Keratinocyte (primary cell): ENCODE measurements around the gene MYL4. TPM values are rescaled to one million over a fixed set of nuclear protein-coding genes. Genes with fewer than 3 reads are reported as not detected.
"Not testable (repeated sequence)": the region's sequence is repeated elsewhere in the genome, so short reads cannot be mapped to it uniquely, and the experiment has no call there.

Source experiments
- DNase-seq: peaks from one replicate; pipeline ENCODE4 v3.0.0-alpha.2; 2011; ENCODE audit warnings: low read depth, missing footprints, low spot score
- FAIRE-seq: peaks from 2 replicates; lab custom pipeline; 2011; peaks lifted over from hg19 to GRCh38; lab: Jason Lieb, UNC
- H2AFZ ChIP-seq: 2 replicates; pipeline ENCODE4 v1.6.0; 2012; ENCODE audit warnings: low read length, control low read depth, inconsistent platforms; ENCODE audit not compliant: control insufficient read depth
- H3K27ac ChIP-seq: 2 replicates; pipeline ENCODE4 v1.5.1; 2011; ENCODE audit warnings: low read length; ENCODE audit not compliant: control insufficient read depth, insufficient read depth
- H3K27me3 ChIP-seq: 3 replicates; pipeline ENCODE4 v1.6.0; 2011; ENCODE audit warnings: low read length; ENCODE audit not compliant: control insufficient read depth, insufficient read depth; ENCODE audit errors: extremely low read depth
- H3K36me3 ChIP-seq, 2 experiments: 2 replicates in 1 of 2; 3 replicates in 1 of 2; pipeline ENCODE4 v1.5.1; 2011; ENCODE audit warnings: low read length in 2 of 2, mild to moderate bottlenecking in 1 of 2; ENCODE audit not compliant: control insufficient read depth in 2 of 2, insufficient read depth in 2 of 2; ENCODE audit errors: extremely low read depth in 1 of 2
- H3K4me1 ChIP-seq: 3 replicates; pipeline ENCODE4 v1.5.1; 2011; ENCODE audit warnings: low read length; ENCODE audit not compliant: control insufficient read depth, insufficient read depth; ENCODE audit errors: extremely low read depth
- H3K4me2 ChIP-seq: 3 replicates; pipeline ENCODE4 v1.6.0; 2011; ENCODE audit warnings: low read depth, low read length; ENCODE audit not compliant: control insufficient read depth, insufficient read depth; ENCODE audit errors: extremely low read depth
- H3K4me3 ChIP-seq, 3 experiments: fragments of 200-600 bp in 1 of 3; sonication (generic) in 1 of 3; 2 replicates in 2 of 3; 3 replicates in 1 of 3; pipeline ENCODE4 v1.5.1; 2011 to 2016; ENCODE audit warnings: low read length in 3 of 3, mild to moderate bottlenecking in 3 of 3, control low read depth in 2 of 3, inconsistent platforms in 1 of 3, low read depth in 1 of 3, mixed read lengths in 1 of 3, mixed run types in 1 of 3, moderate library complexity in 1 of 3; ENCODE audit not compliant: control insufficient read depth in 2 of 3, insufficient read depth in 2 of 3; ENCODE audit errors: extremely low read depth in 1 of 3
- H3K79me2 ChIP-seq: 2 replicates; pipeline ENCODE4 v1.6.0; 2012; ENCODE audit warnings: low read length; ENCODE audit not compliant: control insufficient read depth, insufficient read depth
- H3K9ac ChIP-seq: 3 replicates; pipeline ENCODE4 v1.6.0; 2011; ENCODE audit warnings: low read length; ENCODE audit not compliant: control insufficient read depth, insufficient read depth; ENCODE audit errors: extremely low read depth
- H3K9me1 ChIP-seq: 3 replicates; pipeline ENCODE4 v1.6.0; 2011; ENCODE audit warnings: low read length; ENCODE audit not compliant: control insufficient read depth, insufficient read depth; ENCODE audit errors: extremely low read depth
- H3K9me3 ChIP-seq: 2 replicates; pipeline ENCODE4 v1.5.1; 2012; ENCODE audit warnings: low read depth, low read length; ENCODE audit not compliant: control insufficient read depth
- H4K20me1 ChIP-seq: 3 replicates; pipeline ENCODE4 v1.6.0; 2011; ENCODE audit warnings: low read length; ENCODE audit not compliant: control insufficient read depth, insufficient read depth; ENCODE audit errors: extremely low read depth
- EZH2 ChIP-seq: IDR thresholded peaks from one replicate; pipeline ENCODE4 v1.6.1; 2012; ENCODE audit warnings: inconsistent platforms, mild to moderate bottlenecking, low read length, moderate library complexity
- dilution Hi-C: fragments of 300-500 bp; cut with MboI; formaldehyde crosslinking; loops from one replicate; pipeline ENCODE4 v1.7.0; 2020; ENCODE audit warnings: low sequenced_read_pairs; ENCODE audit not compliant: extremely low pct_ligation_motif_present
- polyA plus RNA-seq, 5 experiments: library from polyadenylated mRNA; depleted of rRNA in 3 of 5; stranded (reverse) in 3 of 5; stranded (forward) in 1 of 5; unstranded in 1 of 5; fragments of >200 nt; gene quantifications; 1 replicate in 1 of 5; 2 replicates in 3 of 5; 3 replicates in 1 of 5; pipeline versions ENCODE4 v1.2.1 to v1.2.3, GENCODE V29; 2011 to 2012; ENCODE audit warnings: missing spikeins in 2 of 5, low read depth in 1 of 5, low replicate concordance in 1 of 5
- TF ChIP-seq, protein P1 (sequence below), 3 experiments: IDR thresholded peaks in 1 of 3; conservative IDR thresholded peaks in 1 of 3; optimal IDR thresholded peaks in 1 of 3; 2 replicates in 2 of 3; 3 replicates in 1 of 3; pipeline versions ENCODE3 to v1.5.1; 2011; ENCODE audit warnings: low read length in 3 of 3, mild to moderate bottlenecking in 3 of 3, moderate library complexity in 2 of 3, control low read depth in 1 of 3, inconsistent platforms in 1 of 3; ENCODE audit not compliant: insufficient read depth in 2 of 3; ENCODE audit errors: extremely low read depth in 1 of 3

The MYL4 gene
- polyA plus RNA-seq, 1 donor (not counting 4 experiments of a cell fraction or from before 2014, with no cell fraction given): not detected

DNA sequence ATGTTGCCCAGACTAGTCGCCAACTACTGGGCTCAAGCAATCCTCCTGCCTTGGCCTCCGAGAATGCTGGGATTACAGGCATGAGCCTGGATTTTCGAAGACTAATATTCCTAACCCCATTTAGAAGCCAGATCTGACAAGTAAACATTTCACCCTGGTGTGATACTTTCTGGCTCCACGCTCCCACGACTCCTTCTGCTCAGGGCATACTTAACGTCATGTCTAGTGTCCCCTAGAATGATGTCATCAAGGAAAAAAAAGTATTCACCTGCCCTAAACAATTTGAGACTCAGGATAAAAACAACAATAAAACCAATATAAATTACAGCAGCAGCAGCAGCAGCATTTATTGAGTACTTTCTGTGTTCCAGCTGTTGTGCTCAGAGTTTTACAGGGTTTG is 57.6 kb downstream of the MYL4 start:
- Histone ChIP-seq H3K4me2 (no peak overlapping the region), H3K9ac (no peak overlapping the region), H4K20me1 (no peaks in the 10 kb centered on the region), H2AFZ (no peak overlapping the region), H3K4me3 (no peak overlapping the region), H3K79me2 (no peaks in the 10 kb centered on the region), H3K9me3 (no peaks in the 10 kb centered on the region), H3K27ac (no peak overlapping the region), H3K4me1 (peaks cover 7% of the 10 kb centered on the region), H3K9me1 (no peaks in the 10 kb centered on the region), H3K36me3 (no peaks in the 10 kb centered on the region), H3K27me3 (peaks cover 14% of the 10 kb centered on the region)
- TF ChIP-seq, protein P1, sequence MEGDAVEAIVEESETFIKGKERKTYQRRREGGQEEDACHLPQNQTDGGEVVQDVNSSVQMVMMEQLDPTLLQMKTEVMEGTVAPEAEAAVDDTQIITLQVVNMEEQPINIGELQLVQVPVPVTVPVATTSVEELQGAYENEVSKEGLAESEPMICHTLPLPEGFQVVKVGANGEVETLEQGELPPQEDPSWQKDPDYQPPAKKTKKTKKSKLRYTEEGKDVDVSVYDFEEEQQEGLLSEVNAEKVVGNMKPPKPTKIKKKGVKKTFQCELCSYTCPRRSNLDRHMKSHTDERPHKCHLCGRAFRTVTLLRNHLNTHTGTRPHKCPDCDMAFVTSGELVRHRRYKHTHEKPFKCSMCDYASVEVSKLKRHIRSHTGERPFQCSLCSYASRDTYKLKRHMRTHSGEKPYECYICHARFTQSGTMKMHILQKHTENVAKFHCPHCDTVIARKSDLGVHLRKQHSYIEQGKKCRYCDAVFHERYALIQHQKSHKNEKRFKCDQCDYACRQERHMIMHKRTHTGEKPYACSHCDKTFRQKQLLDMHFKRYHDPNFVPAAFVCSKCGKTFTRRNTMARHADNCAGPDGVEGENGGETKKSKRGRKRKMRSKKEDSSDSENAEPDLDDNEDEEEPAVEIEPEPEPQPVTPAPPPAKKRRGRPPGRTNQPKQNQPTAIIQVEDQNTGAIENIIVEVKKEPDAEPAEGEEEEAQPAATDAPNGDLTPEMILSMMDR (optimal IDR thresholded peaks at IDR 0.05 in 1 of 3, IDR thresholded peaks at IDR 0.05 in 1 of 3, conservative IDR thresholded peaks at IDR 0.05 in 1 of 3; ENCODE audit: extremely low read depth in 1 of 3, insufficient read depth in 2 of 3, low read length in 3 of 3): no peak
- TF ChIP-seq EZH2: no peak
- FAIRE-seq (no peak), DNase-seq (no peak)
- dilution Hi-C loops: no loop called here

DNA sequence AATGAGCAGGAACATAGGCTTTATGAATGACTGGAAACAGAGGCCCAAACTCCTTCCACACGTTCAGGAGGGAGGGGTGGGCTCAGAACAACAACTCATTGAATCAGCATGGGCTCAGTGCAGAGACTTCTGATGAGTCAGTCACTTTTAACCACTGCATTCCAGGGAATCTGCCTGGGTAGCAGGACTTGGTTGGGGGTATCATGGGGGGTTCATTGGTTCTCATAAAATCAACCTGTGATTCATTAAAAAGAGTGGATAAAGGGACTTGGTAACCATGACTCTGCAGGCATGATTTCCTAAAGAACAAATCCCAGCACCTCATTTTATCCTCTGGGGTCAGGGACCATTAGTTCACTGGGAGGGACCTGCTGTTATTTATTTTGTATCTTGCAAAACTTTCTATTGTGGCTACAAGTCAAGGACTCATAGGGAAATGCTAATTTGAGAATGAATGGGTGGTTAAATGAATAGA is 58.2 kb downstream of the MYL4 start:
- no peak overlapping the region for H2AFZ ChIP-seq
- H3K27ac ChIP-seq: no peak overlapping the region
- H3K9ac ChIP-seq: no peak overlapping the region
- H3K4me2 ChIP-seq: peak overlapping the region; percentile 20
- dilution Hi-C loops: no loop called here
- H3K27me3 ChIP-seq: peaks cover 8% of the 10 kb centered on the region
- no peaks in the 10 kb centered on the region for H3K36me3 ChIP-seq
- no peaks in the 10 kb centered on the region for H3K9me1 ChIP-seq
- TF ChIP-seq, protein P1 (optimal IDR thresholded peaks at IDR 0.05 in 1 of 3, IDR thresholded peaks at IDR 0.05 in 1 of 3, conservative IDR thresholded peaks at IDR 0.05 in 1 of 3; ENCODE audit: extremely low read depth in 1 of 3, insufficient read depth in 2 of 3, low read length in 3 of 3): no peak
- no peak for TF ChIP-seq EZH2
- H3K9me3 ChIP-seq: no peaks in the 10 kb centered on the region
- no peaks in the 10 kb centered on the region for H4K20me1 ChIP-seq
- no peaks in the 10 kb centered on the region for H3K79me2 ChIP-seq
- H3K4me1 ChIP-seq: peaks cover 7% of the 10 kb centered on the region
- FAIRE-seq: no peak
- H3K4me3 ChIP-seq: no peak overlapping the region
- no peak for DNase-seq

DNA sequence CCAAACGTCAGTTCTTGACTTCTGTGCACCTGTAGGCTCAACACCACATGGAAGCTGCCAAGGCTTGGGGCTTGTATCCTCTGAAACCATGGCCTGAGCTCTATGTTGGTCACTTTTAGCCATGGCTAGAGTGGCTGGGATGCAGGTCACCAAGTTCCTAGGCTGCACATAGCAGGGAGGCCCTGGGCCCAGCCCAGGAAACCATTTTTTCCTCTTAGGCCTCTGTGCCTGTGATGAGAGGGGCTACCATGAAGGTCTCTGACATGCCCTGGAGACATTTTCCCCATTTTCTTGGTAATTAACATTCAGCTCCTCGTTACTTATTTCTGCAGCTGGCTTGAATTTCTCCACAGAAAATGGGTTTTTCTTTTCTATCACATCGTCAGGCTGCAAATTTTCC is 59.8 kb downstream of the MYL4 start:
- H2AFZ ChIP-seq, DNase-seq, H3K9me3 ChIP-seq, H3K4me1 ChIP-seq, H3K4me3 ChIP-seq, H3K27ac ChIP-seq, H3K9me1 ChIP-seq, H4K20me1 ChIP-seq, H3K36me3 ChIP-seq, H3K79me2 ChIP-seq, H3K9ac ChIP-seq, H3K4me2 ChIP-seq, dilution Hi-C loops, FAIRE-seq: not testable (repeated sequence)
- H3K27me3 ChIP-seq: peaks cover 13% of the 10 kb centered on the region

DNA sequence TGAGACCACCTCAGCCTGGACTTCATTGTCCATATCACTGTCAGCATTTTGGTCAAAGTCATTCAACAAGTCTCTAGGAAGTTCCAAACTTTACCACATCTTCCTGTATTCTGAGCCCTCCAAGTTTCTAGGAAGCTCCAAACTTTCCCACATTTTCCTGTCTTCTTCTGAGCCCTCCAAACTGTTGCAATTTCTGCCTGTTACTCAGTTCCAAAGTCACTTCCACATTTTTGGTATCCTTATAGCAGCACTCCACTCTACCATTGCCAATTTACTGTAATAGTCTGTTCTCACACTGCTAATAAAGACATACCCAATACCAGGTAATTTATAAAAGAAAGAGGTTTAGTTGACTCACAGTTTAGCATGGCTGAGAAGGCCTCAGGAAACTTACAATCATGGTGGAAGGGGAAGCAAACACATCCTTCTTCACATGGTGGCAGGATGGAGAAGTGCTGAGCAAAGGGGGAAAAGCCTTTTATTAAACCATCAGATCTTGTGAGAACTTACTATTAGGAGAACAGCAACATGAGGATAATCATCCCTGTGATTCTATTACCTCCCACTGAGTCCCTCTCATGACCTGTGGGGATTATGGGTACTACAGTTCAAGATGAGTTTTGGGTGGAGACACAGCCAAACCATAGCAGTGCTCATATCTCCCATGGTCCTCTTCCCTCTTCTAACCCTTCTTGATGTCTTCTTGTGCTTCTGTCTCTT is 60.6 kb downstream of the MYL4 start:
- dilution Hi-C loops, FAIRE-seq, DNase-seq: not testable (repeated sequence)

More for the DNA sequence above, 60.6 kb downstream of the MYL4 start:
- H3K36me3 ChIP-seq, H4K20me1 ChIP-seq, H3K4me1 ChIP-seq, H3K79me2 ChIP-seq, H3K9me1 ChIP-seq, H3K4me3 ChIP-seq, H3K4me2 ChIP-seq, H3K9ac ChIP-seq, H2AFZ ChIP-seq, H3K9me3 ChIP-seq, H3K27ac ChIP-seq: not testable (repeated sequence)
- H3K27me3 ChIP-seq: peaks cover 18% of the 10 kb centered on the region
